Myocyte (in vitro differentiated cells): ENCODE results near the gene PPP1R3C. TPM values are rescaled to one million over a fixed set of nuclear protein-coding genes. Genes with fewer than 3 reads are reported as not detected.

Experiments used
- DNase-seq: peaks from one replicate; pipeline ENCODE4 v3.0.0-alpha.2; 2012; ENCODE audit warnings: low read depth
- polyA plus RNA-seq: library from polyadenylated mRNA; unstranded; fragments of >200 nt; gene quantifications from one replicate; pipeline ENCODE4 v1.2.1, GENCODE V29; 2012; ENCODE audit warnings: missing spikeins
- total RNA-seq: library from RNA; depleted of rRNA; stranded (reverse); fragments of >200 nt; gene quantifications from 2 replicates; pipeline ENCODE4 v1.2.3, GENCODE V29; 2014

PPP1R3C gene
- total RNA-seq, result 136 and 154 TPM in 2 replicates
- polyA plus RNA-seq, result 46.9 TPM

- DNase-seq, result peak; percentile 99
Observed at GRCh38 chr10:91632671-91633550, at the start of gene PPP1R3C. Gene PPP1R3C, minus strand, starts transcription at chr10:91633071. Its CDS starts 102 bp downstream, at chr10:91632969.

- DNase-seq, result peak; percentile 22
Observed at GRCh38 chr10:91681361-91682276, 48.7 kb upstream of the PPP1R3C start.

DNA sequence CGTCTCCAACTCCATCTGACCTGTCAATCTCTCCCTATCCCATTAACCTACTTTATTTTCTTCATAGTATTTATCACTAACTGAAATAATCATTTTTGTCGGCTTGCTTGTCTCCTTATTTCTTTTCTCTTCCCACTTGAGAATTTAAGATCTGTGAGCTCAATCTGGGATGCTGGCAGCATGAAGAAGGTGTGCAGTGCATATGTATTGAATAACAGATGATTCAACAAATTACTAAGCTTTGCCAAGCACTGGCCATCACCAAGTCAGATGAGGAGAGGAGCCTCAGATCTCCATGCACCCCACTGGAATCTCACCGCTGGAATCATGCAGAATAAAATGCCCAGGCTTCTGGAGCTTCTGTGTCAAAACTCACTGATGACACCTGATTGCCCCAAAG, 47.6 kb upstream of the PPP1R3C start:
- no peak for DNase-seq

- DNase-seq, result no peak
Observed at GRCh38 chr10:91679296-91679695, 46.4 kb upstream of the PPP1R3C start.

GRCh38 chr10:91677911-91678310, 45.0 kb upstream of the PPP1R3C start:
- DNase-seq, result no peak

- DNase-seq, result peak; percentile 86
Observed at GRCh38 chr10:91672021-91672608, 39.2 kb upstream of the PPP1R3C start.

DNA sequence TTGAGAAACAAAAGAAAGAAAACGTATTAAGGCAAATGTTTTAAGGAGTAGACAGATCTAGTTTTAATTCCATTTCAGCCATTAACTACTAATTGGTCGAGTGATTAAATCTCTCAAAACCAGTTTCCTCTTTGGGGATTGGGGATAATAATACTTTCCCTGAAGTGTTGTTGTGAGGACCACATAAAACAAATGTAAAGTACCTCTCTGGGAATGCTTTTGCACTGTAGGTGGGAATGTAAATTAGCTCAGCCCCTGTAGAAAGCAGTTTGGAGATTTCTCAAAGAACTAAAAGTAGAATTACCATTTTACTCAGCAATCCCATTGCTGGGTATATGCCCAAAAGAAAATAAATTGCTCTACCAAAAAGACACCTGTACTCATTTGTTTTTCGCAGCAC, 36.0 kb upstream of the PPP1R3C start:
- DNase-seq, result no peak

DNA sequence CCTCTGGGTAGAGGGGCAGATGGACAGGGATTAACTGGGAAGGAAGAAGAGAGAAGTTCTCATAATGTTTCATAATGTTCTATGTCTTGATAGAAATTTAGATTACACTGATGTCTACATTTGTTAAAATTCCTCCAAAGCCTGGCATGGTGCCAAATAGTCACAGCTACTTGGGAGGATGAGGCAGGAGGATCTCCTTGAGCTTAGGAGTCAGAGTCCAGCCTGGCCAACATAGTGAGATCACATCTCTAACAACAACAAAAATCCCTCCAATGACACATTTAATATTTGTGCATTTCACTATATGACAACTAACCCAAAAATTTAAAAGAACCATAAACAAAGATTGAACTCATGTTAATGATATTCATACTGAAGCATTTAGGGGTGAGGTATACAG, 33.0 kb upstream of the PPP1R3C start:
- DNase-seq, result no peak

DNA sequence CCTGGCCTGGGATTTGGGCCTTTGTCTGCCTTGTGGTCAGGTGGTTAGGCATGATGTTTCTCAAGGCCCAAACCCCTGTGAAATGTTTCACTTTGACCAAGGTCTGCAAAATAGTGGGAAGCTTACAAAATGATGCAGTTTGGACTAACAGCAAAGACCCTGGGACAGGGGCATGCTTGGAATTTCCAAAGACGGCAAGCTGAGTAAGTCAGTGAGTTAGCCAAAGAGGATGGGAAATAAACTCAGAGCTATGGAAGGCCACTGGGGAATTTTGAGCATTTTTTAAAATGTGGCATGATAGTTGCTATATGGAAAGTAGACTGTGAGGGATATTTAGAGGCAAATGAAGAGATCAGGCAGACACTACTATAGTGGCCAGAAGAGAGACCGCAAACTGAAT, 31.6 kb upstream of the PPP1R3C start:
- no peak for DNase-seq

- no peak for DNase-seq
Observed at GRCh38 chr10:91662993-91663392, 30.1 kb upstream of the PPP1R3C start.

DNA sequence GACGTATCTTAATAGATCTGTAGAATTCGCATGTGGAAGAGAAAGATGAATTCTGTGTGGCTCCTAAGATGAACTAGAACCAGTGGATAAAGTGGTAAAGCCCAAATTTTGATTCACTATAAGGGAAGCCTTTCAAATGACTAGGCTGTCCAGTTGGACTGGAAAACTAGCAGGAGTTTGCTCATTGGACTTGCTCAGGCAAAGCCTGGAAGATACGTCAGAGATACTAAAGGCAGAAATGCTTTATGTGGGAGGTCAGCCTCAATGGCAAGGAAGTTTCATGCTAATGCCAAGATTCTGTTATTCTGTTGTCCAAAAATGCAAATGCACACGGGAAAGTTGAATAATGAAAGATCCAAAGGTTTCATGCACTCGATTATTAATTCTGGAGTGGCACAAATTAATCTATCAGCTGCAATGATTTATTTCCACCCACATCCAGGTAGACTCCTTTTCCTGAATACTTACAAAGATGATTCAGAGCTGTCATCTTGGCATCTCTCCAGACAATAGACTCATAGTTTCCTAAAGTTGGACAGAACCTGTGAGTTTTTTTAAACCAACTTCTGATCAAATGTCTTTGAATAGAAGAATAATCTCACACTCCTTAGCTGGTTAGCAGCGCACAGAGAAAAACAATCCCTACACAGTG, 20.5 kb upstream of the PPP1R3C start:
- peak; percentile 30 for DNase-seq

DNA sequence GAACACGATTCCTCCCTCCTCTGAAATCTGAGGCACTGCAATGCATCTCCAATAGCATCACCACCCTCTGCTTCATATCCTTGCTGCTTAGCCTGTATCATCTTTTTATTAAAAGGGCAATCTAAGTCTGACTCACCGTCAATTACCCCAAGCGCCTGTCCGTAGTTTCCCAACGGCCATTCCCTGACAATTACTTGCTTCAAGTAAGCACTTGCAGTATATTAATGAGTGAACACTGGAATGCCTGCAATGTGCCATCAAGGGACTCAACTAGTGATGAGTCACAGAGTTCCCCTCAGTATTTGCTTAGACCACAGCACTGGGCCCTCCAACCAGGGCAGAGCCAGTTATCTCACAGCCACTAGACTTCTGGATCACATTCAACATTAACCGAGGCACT, 19.5 kb upstream of the PPP1R3C start:
- peak; percentile 96 for DNase-seq

GRCh38 chr10:91643700-91644099, 10.8 kb upstream of the PPP1R3C start:
- DNase-seq, result no peak

- no peak for DNase-seq
Observed at GRCh38 chr10:91642831-91643692, 10.2 kb upstream of the PPP1R3C start.

GRCh38 chr10:91636892-91637291, 4.0 kb upstream of the PPP1R3C start:
- DNase-seq, result no peak

GRCh38 chr10:91635401-91636400, 2.8 kb upstream of the PPP1R3C start:
- DNase-seq, result peak; percentile 86

DNA sequence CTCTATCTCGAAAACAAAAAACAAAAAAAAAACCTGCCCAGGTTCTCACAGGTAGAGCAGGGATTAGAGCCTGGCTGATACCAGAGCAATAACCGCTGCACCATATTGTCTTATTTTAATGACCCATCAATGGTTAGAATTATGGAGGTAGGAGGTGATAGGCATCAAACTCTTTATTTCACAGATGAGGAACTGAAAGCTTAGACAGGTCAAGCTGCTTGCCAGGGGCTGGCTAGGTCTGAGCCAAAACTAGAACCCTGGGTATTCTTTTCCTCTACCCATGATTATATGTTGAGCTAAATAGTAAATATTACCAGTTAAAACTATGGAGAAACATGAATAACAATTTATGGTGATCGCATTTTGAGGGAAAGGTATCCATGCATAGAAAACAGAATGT, 2.0 kb upstream of the PPP1R3C start:
- no peak for DNase-seq

DNA sequence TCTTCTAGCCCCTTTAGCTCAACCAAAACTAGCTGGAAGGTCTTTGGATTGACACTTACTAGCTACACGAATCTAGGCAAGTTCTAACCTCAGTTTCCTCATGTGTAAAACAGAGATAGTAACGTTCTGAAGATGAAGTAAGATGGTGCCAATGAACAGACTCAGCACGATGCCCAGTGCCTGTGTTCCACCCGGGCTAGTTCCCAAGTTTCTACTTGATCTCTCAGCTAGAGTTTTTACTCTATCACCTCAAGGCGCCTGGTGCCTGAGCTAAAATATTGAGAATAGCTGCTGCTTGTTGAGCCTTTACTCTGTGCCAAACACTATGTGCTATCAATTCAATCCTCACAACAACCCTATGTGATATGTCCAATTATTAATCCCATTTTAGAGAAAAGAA, 1.4 kb upstream of the PPP1R3C start:
- DNase-seq, result no peak

- DNase-seq, result no peak
Observed at GRCh38 chr10:91630625-91631024, 2.2 kb downstream of the PPP1R3C start.
